ENCODE results near the gene SEC22A.

Gene SEC22A

DNA sequence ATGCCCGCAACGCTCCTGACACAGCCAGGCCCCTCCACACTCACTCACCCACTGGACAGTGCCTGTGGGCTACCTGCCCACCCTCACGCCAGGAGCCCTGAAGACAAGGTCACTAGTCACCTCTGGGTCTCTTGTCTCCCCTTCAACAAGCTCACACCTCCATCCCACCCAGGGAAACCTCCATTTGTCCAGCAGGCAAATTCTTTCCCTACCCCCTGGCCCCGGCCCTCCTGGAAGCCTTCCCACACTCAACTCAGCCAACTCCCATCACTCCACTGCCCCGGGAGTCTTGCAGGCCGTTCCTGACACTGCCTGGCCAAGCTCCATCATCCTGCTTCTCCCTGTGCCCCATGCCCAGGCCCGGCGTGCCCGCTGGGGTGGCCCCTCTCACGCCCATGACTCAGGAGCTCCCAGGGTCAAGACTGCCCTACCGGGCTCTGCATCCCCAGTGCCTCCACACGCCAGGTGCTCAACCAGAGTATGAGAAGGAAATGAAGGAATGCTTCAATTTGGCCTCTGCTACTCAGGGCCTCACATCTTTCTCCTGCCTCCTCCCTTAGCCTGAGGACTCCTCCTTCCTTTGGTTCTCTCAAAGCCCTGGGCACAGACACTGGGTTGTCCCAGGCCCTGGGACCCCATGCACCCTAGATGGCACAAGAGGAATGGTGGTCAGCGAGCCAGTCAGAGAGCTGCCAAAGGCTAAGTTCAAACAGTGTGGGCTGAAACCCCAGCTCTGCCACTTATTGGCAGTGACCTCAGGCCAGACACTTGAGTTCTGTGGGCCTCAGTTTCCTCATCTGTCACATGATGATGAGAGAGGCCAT is 88.6 kb downstream of the SEC22A start:
- no peak overlapping the region for H3K14ac ChIP-seq (ENCODE audit: low read length)
- WGBS, 2 donors (ENCODE audit: extremely low coverage in 2 of 2, insufficient read length in 2 of 2, insufficient replicate concordance in 1 of 2): no CpG with 5 or more reads among the region's 13 CpGs
- no peak overlapping the region for H3K27ac ChIP-seq (replicated peaks; ENCODE audit: low read length)

DNA sequence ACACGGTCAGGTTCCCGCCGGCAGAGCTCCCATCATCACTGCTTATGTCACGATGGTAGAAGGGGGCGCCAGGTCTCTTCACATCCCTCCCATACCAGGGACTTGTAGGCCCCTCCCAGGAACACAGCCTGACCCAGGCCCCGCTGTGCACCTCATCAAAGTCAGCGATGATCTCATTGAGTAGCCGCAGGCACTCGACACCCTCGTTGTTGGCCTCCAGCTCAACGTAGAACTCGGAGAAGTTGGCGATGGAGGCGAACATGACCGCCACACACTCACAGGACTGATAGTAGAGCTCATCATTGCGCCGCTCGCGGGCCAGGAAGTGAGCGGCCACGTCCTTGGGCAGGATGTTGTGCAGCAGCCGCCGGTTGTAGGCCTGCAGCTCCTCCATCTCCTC is 89.2 kb downstream of the SEC22A start:
- Histone ChIP-seq H3K79me1 (ENCODE audit: low read depth, low read length) (peaks cover 2% of the 10 kb centered on the region), H4K8ac (ENCODE audit: low read depth, low read length) (no peak overlapping the region)

More for the DNA sequence above, 88.6 kb downstream of the SEC22A start:
- H3K79me1 ChIP-seq (ENCODE audit: low read depth, low read length): peaks cover 2% of the 10 kb centered on the region
- no peak overlapping the region for H3K4me2 ChIP-seq (ENCODE audit: insufficient read depth, low read length, poor library complexity, severe bottlenecking)
- H4K8ac ChIP-seq (ENCODE audit: low read depth, low read length): no peak overlapping the region
- no peak overlapping the region for H2AFZ ChIP-seq (ENCODE audit: low read length)
- H2BK12ac ChIP-seq (ENCODE audit: low read length): no peak overlapping the region
- no peak overlapping the region for H3K9ac ChIP-seq (ENCODE audit: low read depth, low read length, poor library complexity)
- no peaks in the 10 kb centered on the region for H3K36me3 ChIP-seq (replicated peaks in 1 of 2; ENCODE audit: control insufficient read depth in 2 of 2, insufficient read depth in 2 of 2, low read length in 2 of 2)
- H3K4me3 ChIP-seq (ENCODE audit: low read length in 2 of 2): no peak overlapping the region
- H3K23ac ChIP-seq (ENCODE audit: low read depth, low read length, poor library complexity): no peak overlapping the region
- peaks cover 0 to 12% (median 2%) of the 10 kb centered on the region in 3 experiments for H3K27me3 ChIP-seq (ENCODE audit: control insufficient read depth in 3 of 3, insufficient read depth in 3 of 3, low read depth in 1 of 3, low read length in 3 of 3)
- H4K91ac ChIP-seq (ENCODE audit: low read depth, low read length, poor library complexity): no peak overlapping the region
- H3K9me3 ChIP-seq (replicated peaks in 1 of 2; ENCODE audit: control insufficient read depth in 2 of 2, insufficient read depth in 1 of 2, low read depth in 1 of 2, low read length in 2 of 2): no peaks in the 10 kb centered on the region
- H2BK5ac ChIP-seq (ENCODE audit: low read length): no peak overlapping the region
- H2BK15ac ChIP-seq (ENCODE audit: low read length): no peak overlapping the region
- H3K4ac ChIP-seq (ENCODE audit: low read length): no peak overlapping the region
- no peak for DNase-seq (ENCODE audit: low spot score)
- H2BK120ac ChIP-seq (ENCODE audit: low read depth, low read length): no peak overlapping the region
- peak overlapping the region; percentile 20 for H2AK5ac ChIP-seq (ENCODE audit: low read depth, low read length)
- H3K4me1 ChIP-seq (ENCODE audit: control insufficient read depth in 2 of 2, insufficient read depth in 1 of 2, low read depth in 1 of 2, low read length in 2 of 2): no peaks in the 10 kb centered on the region
- peak overlapping the region; percentile 40 for H3K18ac ChIP-seq (ENCODE audit: low read length)

DNA sequence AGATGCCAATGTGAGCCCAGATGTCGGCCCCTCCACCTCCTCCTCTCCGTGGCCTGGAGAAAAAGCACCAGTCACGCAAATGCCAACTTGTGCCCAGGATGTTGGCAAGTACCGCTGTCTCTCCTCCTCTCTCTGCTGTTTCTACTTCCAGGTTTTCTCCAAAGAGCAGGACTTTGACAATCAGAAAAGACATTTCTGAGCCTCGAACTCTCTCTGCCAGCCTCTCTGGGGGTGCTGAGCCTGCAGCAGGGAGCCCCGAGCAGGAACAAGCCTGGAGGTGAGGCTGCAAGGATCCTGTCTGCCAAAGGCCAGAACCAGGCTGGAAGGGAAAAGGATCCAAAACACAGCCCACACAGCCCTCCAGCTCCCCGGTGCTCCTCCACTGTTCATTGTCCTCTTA is 89.7 kb downstream of the SEC22A start:
- no peaks in the 10 kb centered on the region for H3K36me3 ChIP-seq (replicated peaks in 1 of 2; ENCODE audit: control insufficient read depth in 2 of 2, insufficient read depth in 2 of 2, low read length in 2 of 2)
- no peak overlapping the region for H2AK5ac ChIP-seq (ENCODE audit: low read depth, low read length)
- no peak overlapping the region for H2BK15ac ChIP-seq (ENCODE audit: low read length)
- peaks cover 2% of the 10 kb centered on the region for H3K79me1 ChIP-seq (ENCODE audit: low read depth, low read length)
- WGBS, 2 donors (ENCODE audit: extremely low coverage in 2 of 2, insufficient read length in 2 of 2, insufficient replicate concordance in 1 of 2): no CpG with 5 or more reads among the region's 7 CpGs
- H4K8ac ChIP-seq (ENCODE audit: low read depth, low read length): no peak overlapping the region
- no peak overlapping the region for H3K18ac ChIP-seq (ENCODE audit: low read length)
- no peak overlapping the region for H2BK120ac ChIP-seq (ENCODE audit: low read depth, low read length)
- no peak overlapping the region for H3K27ac ChIP-seq (replicated peaks; ENCODE audit: low read length)
- H3K9ac ChIP-seq (ENCODE audit: low read depth, low read length, poor library complexity): no peak overlapping the region
- no peak overlapping the region for H3K23ac ChIP-seq (ENCODE audit: low read depth, low read length, poor library complexity)
- H3K4ac ChIP-seq (ENCODE audit: low read length): no peak overlapping the region
- H2BK12ac ChIP-seq (ENCODE audit: low read length): no peak overlapping the region
- no peak overlapping the region for H2AFZ ChIP-seq (ENCODE audit: low read length)
- no peak overlapping the region for H3K4me3 ChIP-seq (ENCODE audit: low read length in 2 of 2)
- H3K4me1 ChIP-seq (ENCODE audit: control insufficient read depth in 2 of 2, insufficient read depth in 1 of 2, low read depth in 1 of 2, low read length in 2 of 2): no peaks in the 10 kb centered on the region
- H3K27me3 ChIP-seq (ENCODE audit: control insufficient read depth in 3 of 3, insufficient read depth in 3 of 3, low read depth in 1 of 3, low read length in 3 of 3): peaks cover 0 to 18% (median 2%) of the 10 kb centered on the region in 3 experiments
- no peaks in the 10 kb centered on the region for H3K9me3 ChIP-seq (replicated peaks in 1 of 2; ENCODE audit: control insufficient read depth in 2 of 2, insufficient read depth in 1 of 2, low read depth in 1 of 2, low read length in 2 of 2)
- DNase-seq (ENCODE audit: low spot score): no peak
- H3K4me2 ChIP-seq (ENCODE audit: insufficient read depth, low read length, poor library complexity, severe bottlenecking): no peak overlapping the region
- H4K91ac ChIP-seq (ENCODE audit: low read depth, low read length, poor library complexity): no peak overlapping the region
- H3K14ac ChIP-seq (ENCODE audit: low read length): no peak overlapping the region
- H2BK5ac ChIP-seq (ENCODE audit: low read length): no peak overlapping the region

More for the DNA sequence above, 89.2 kb downstream of the SEC22A start:
- no peak overlapping the region for H3K18ac ChIP-seq (ENCODE audit: low read length)
- H2BK12ac ChIP-seq (ENCODE audit: low read length): no peak overlapping the region
- no peaks in the 10 kb centered on the region for H3K9me3 ChIP-seq (replicated peaks in 1 of 2; ENCODE audit: control insufficient read depth in 2 of 2, insufficient read depth in 1 of 2, low read depth in 1 of 2, low read length in 2 of 2)
- no CpG with 5 or more reads among the region's 23 CpGs for WGBS, 2 donors (ENCODE audit: extremely low coverage in 2 of 2, insufficient read length in 2 of 2, insufficient replicate concordance in 1 of 2)
- H2AFZ ChIP-seq (ENCODE audit: low read length): no peak overlapping the region
- H2AK5ac ChIP-seq (ENCODE audit: low read depth, low read length): no peak overlapping the region
- H3K4ac ChIP-seq (ENCODE audit: low read length): no peak overlapping the region
- H3K27ac ChIP-seq (replicated peaks; ENCODE audit: low read length): no peak overlapping the region
- DNase-seq (ENCODE audit: low spot score): no peak
- no peaks in the 10 kb centered on the region for H3K36me3 ChIP-seq (replicated peaks in 1 of 2; ENCODE audit: control insufficient read depth in 2 of 2, insufficient read depth in 2 of 2, low read length in 2 of 2)
- no peak overlapping the region for H3K4me2 ChIP-seq (ENCODE audit: insufficient read depth, low read length, poor library complexity, severe bottlenecking)
- H3K14ac ChIP-seq (ENCODE audit: low read length): no peak overlapping the region
- no peak overlapping the region for H4K91ac ChIP-seq (ENCODE audit: low read depth, low read length, poor library complexity)
- H3K23ac ChIP-seq (ENCODE audit: low read depth, low read length, poor library complexity): peak overlapping the region; percentile 46
- no peak overlapping the region for H3K9ac ChIP-seq (ENCODE audit: low read depth, low read length, poor library complexity)
- H2BK120ac ChIP-seq (ENCODE audit: low read depth, low read length): no peak overlapping the region
- H2BK5ac ChIP-seq (ENCODE audit: low read length): no peak overlapping the region
- no peak overlapping the region for H2BK15ac ChIP-seq (ENCODE audit: low read length)
- no peak overlapping the region for H3K4me3 ChIP-seq (ENCODE audit: low read length in 2 of 2)
- H3K4me1 ChIP-seq (ENCODE audit: control insufficient read depth in 2 of 2, insufficient read depth in 1 of 2, low read depth in 1 of 2, low read length in 2 of 2): no peaks in the 10 kb centered on the region
- H3K27me3 ChIP-seq (ENCODE audit: control insufficient read depth in 3 of 3, insufficient read depth in 3 of 3, low read depth in 1 of 3, low read length in 3 of 3): peaks cover 0 to 16% (median 2%) of the 10 kb centered on the region in 3 experiments
